SU-DHL-6 (cell line): Measurements from ENCODE around the gene KDM2A.

Experiments used
- H2AFZ ChIP-seq: fragments of 200-600 bp; sonication (generic); 2 replicates; pipeline ENCODE4 v1.6.1; 2014; ENCODE audit warnings: low read depth, mild to moderate bottlenecking, moderate library complexity, mixed read lengths, antibody characterized with exemption, low read length; ENCODE audit not compliant: severe bottlenecking
- H3F3A ChIP-seq: fragments of 200-600 bp; shearing (Covaris generic); 2 replicates; pipeline ENCODE4 v1.6.0; 2016; ENCODE audit warnings: antibody characterized with exemption, mild to moderate bottlenecking; ENCODE audit not compliant: insufficient read depth
- H3K27ac ChIP-seq: fragments of 200-600 bp; sonication (generic); 2 replicates; pipeline ENCODE4 v1.5.1; 2016; ENCODE audit warnings: low read depth, mild to moderate bottlenecking, low read length, moderate library complexity, mixed read lengths
- H3K27me3 ChIP-seq: fragments of 200-600 bp; sonication (generic), shearing (Covaris generic); 2 replicates; pipeline ENCODE4 v1.6.0; 2014; ENCODE audit warnings: mild to moderate bottlenecking, low read length
- H3K36me3 ChIP-seq: fragments of 200-600 bp; sonication (generic); 2 replicates; pipeline ENCODE4 v1.6.1; 2014; ENCODE audit warnings: mild to moderate bottlenecking, low read length, mixed read lengths
- H3K4me2 ChIP-seq: fragments of 300-600, 200-600 bp; shearing (Covaris generic), sonication (generic); 2 replicates; pipeline ENCODE4 v1.6.0; 2014; ENCODE audit warnings: low read length, low read depth, mild to moderate bottlenecking; ENCODE audit not compliant: poor library complexity, severe bottlenecking
- H3K4me3 ChIP-seq: fragments of 200-600 bp; sonication (generic); 2 replicates; pipeline ENCODE4 v1.5.1; 2014; ENCODE audit warnings: antibody characterized with exemption, low read length, mild to moderate bottlenecking, mixed read lengths; ENCODE audit not compliant: insufficient read depth, poor library complexity, severe bottlenecking
- H3K79me2 ChIP-seq: fragments of 200-600 bp; sonication (generic); 2 replicates; pipeline ENCODE4 v1.6.1; 2014; ENCODE audit warnings: mild to moderate bottlenecking, low read length, moderate library complexity; ENCODE audit not compliant: insufficient read depth
- H3K9ac ChIP-seq: fragments of 200-600 bp; sonication (generic); 2 replicates; pipeline ENCODE4 v1.7.0; 2014; ENCODE audit warnings: mild to moderate bottlenecking, low read length
- H3K9me2 ChIP-seq: fragments of 200-600 bp; sonication (generic); replicated peaks from 2 replicates; pipeline ENCODE4 v1.6.1; 2014; ENCODE audit warnings: low read length; ENCODE audit not compliant: insufficient read depth
- H3K9me3 ChIP-seq: fragments of 200-600 bp; sonication (generic); 2 replicates; pipeline ENCODE4 v1.6.1; 2014; ENCODE audit warnings: low read length, mixed read lengths; ENCODE audit not compliant: insufficient read depth
- H4K20me1 ChIP-seq: fragments of 200-600 bp; sonication (generic); 2 replicates; pipeline ENCODE4 v1.6.1; 2014; ENCODE audit warnings: low read depth, mild to moderate bottlenecking, antibody characterized with exemption, low read length, moderate library complexity, mixed read lengths
- EZH2phosphoT487 ChIP-seq: fragments of 200-600 bp; sonication (generic), shearing (Covaris generic); conservative IDR thresholded peaks from 2 replicates; pipeline ENCODE4 v1.6.1; 2018; ENCODE audit warnings: mild to moderate bottlenecking, antibody characterized with exemption, low read length, moderate library complexity, mixed read lengths
- TF ChIP-seq, protein P1 (sequence below): fragments of 200-600 bp; sonication (generic); IDR thresholded peaks from one replicate; pipeline ENCODE4 v1.5.1; 2017; ENCODE audit warnings: antibody characterized with exemption, mild to moderate bottlenecking, low read length, moderate library complexity; ENCODE audit not compliant: insufficient read depth, poor library complexity, severe bottlenecking

KDM2A gene

DNA sequence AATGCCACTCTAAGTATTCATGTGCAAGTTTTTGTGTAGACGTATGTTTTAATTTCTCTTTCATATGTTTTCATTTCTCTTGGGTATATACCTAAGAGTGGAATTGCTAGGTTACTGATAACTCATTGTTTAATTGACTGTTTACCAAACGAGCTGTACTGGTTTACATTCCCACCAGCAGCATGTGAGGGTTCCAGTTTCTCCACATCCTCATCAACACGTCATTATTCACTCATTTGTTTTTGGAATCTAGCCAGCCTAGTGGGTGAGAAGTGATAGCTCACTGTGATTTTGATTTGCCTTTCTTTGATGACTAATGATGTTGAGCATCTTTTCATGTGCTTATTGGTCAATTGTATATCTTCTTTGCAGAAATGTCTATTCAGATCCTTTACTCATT, 174.0 kb downstream of the KDM2A start:
- peaks cover 25% of the 10 kb centered on the region for H3K36me3 ChIP-seq
- H3K27ac ChIP-seq, result no peak overlapping the region
- TF ChIP-seq, protein P1, sequence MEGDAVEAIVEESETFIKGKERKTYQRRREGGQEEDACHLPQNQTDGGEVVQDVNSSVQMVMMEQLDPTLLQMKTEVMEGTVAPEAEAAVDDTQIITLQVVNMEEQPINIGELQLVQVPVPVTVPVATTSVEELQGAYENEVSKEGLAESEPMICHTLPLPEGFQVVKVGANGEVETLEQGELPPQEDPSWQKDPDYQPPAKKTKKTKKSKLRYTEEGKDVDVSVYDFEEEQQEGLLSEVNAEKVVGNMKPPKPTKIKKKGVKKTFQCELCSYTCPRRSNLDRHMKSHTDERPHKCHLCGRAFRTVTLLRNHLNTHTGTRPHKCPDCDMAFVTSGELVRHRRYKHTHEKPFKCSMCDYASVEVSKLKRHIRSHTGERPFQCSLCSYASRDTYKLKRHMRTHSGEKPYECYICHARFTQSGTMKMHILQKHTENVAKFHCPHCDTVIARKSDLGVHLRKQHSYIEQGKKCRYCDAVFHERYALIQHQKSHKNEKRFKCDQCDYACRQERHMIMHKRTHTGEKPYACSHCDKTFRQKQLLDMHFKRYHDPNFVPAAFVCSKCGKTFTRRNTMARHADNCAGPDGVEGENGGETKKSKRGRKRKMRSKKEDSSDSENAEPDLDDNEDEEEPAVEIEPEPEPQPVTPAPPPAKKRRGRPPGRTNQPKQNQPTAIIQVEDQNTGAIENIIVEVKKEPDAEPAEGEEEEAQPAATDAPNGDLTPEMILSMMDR, result no peak
- no peak for TF ChIP-seq EZH2phosphoT487
- H3K9me3 ChIP-seq, result no peaks in the 10 kb centered on the region
- H3K4me3 ChIP-seq, result no peak overlapping the region
- peaks cover 7% of the 10 kb centered on the region; the same call in 1 of the 2 replicates for H3K79me2 ChIP-seq
- no peak overlapping the region for H3K4me2 ChIP-seq
- no peak overlapping the region for H3K9ac ChIP-seq
- no peak overlapping the region for H2AFZ ChIP-seq
- H3F3A ChIP-seq, result peaks cover 9% of the 10 kb centered on the region
- no peaks in the 10 kb centered on the region for H3K27me3 ChIP-seq
- H3K9me2 ChIP-seq, result no peaks in the 10 kb centered on the region
- H4K20me1 ChIP-seq, result no peaks in the 10 kb centered on the region

DNA sequence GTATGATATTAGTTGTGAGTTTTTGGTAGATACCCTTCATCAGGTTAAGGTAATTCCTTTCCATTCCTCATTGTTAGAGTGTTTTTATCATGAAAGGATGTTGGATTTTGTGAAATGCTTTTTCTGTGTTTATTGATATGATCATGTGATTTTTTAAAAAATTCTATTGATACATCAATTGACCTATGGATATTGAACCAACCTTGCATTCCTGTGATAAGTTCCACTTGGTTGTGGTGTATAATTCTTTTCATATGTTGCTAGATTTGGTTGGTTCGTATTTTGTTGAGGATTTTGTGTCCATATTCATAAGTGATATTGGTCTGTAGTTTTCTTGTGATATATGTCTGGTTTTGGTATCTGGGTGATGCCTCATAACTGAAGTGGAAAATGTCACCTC, 176.8 kb downstream of the KDM2A start:
- TF ChIP-seq EZH2phosphoT487, result no peak
- TF ChIP-seq, protein P1, result no peak
- H3K4me3 ChIP-seq, result no peak overlapping the region
- H3K36me3 ChIP-seq, result peaks cover 25% of the 10 kb centered on the region

DNA sequence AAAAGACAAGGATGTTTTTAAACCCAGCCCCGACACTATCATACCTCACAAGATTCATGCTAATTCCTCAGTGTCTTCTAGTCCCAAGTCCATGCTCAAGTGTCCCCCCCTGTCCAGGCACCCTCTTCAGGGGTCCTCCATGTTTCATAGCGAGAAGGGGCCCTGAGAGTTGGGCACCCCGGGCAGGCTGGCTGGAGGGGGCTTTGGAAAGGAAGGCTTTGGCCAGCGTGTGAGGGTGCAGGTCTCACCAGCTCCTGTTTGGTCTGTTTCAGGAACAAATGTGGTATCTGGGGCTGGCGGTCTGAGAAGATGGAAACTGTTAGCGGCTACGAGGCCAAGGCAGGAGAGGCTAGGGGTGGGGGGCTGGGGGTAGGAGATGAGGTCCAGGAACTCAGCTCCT, 179.7 kb downstream of the KDM2A start:
- TF ChIP-seq EZH2phosphoT487, result no peak
- TF ChIP-seq, protein P1, result no peak
- H3K27ac ChIP-seq, result no peak overlapping the region
- H3F3A ChIP-seq, result no peaks in the 10 kb centered on the region
- no peaks in the 10 kb centered on the region for H4K20me1 ChIP-seq
- H3K9me3 ChIP-seq, result no peaks in the 10 kb centered on the region
- no peaks in the 10 kb centered on the region for H3K27me3 ChIP-seq
- H3K9me2 ChIP-seq, result no peaks in the 10 kb centered on the region
- no peak overlapping the region for H3K4me2 ChIP-seq
- H3K9ac ChIP-seq, result no peak overlapping the region
- no peaks in the 10 kb centered on the region for H3K79me2 ChIP-seq
- H3K36me3 ChIP-seq, result peaks cover 25% of the 10 kb centered on the region
- no peak overlapping the region for H3K4me3 ChIP-seq
- no peak overlapping the region for H2AFZ ChIP-seq

More for the DNA sequence above, 176.8 kb downstream of the KDM2A start:
- Histone ChIP-seq H3K79me2 (no peaks in the 10 kb centered on the region), H3K9me2 (no peaks in the 10 kb centered on the region), H3K9me3 (no peaks in the 10 kb centered on the region), H3K27ac (no peak overlapping the region), H3K27me3 (no peaks in the 10 kb centered on the region), H2AFZ (no peak overlapping the region), H3F3A (peaks cover 8% of the 10 kb centered on the region; the same call in 1 of the 2 replicates), H4K20me1 (no peaks in the 10 kb centered on the region), H3K4me2 (no peak overlapping the region), H3K9ac (no peak overlapping the region)
